Epithelial cell of umbilical artery (primary cell): ENCODE results near the gene APBA2. TPM values are rescaled to one million over a fixed set of nuclear protein-coding genes. Genes with fewer than 3 reads are reported as not detected.

ENCODE experiments used
- total RNA-seq: library from RNA; depleted of rRNA; stranded (reverse); fragments of >200 nt; gene quantifications from 2 replicates; pipeline ENCODE4 v1.2.3, GENCODE V29; 2014

APBA2 gene
- 35.7 and 37.4 TPM in 2 replicates for total RNA-seq

DNA sequence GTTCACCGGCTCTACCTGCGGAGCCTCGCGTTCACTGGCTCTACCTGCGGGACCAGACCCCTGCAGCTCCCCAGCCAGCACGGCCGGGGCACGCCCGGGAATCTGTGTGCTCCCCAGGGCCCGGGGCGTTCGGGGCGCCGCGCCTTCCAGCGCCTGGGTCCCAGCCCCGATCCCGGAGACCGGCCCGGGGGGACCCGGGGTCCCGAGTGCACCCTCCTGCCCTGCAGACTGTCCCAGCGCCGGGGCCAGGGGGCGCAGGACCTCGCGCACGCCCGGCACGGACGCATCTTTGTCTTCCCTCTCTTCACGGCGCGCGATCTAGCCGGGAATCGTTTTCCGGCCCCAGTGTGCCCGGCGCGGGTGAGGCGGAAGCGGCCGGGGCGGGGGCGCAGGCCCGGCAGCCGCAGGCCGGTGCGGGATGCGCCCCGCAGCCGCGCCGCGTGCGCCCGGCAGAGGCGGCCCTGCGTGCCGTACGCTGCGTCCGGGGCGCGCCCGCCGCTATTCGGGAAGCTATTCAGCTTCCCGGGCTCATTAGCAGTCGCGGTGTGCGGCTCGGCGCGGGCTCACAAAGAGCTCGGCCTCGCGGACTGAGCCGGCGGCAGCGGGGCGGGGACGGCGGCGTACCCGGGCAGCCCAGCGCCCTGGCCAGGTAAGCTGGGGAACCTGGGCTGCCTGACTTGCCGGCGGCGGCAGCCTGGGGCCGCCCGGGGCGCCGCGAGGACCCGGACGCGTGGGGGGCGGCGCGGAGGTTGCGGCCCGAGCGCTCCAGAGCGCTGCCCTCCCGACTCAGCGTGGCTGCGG is at the start of gene APBA2:
TSS of gene APBA2 (plus strand) at position 345 of the 801 bp plus-strand sequence. CDS start 167,911 bp downstream, outside the sequence.

DNA sequence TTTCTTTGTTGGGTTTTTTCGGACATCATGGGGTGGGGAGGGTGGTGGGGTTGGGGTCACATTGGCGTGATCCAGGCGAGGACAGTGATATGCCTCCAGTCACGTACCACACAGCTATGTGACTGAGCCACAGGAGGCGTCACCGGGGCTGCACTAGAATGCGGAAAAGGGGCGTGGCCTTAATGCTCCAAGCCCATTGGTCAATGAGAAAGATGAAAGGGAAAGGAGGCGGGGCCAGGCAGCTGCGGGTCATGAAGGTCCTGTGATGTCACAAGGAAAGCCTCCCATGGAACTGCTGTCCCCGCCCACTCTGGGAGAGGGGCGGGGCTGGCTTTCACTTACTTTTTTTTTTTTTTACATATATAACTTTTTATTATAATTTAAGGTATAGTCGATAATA is 37.3 kb upstream of the APBA2 start, which contains the start of gene GOLGA6L7:
TSS of gene GOLGA6L7 (minus strand) at position 124 of the 400 bp plus-strand sequence. CDS start at position 29, 95 bp downstream.

Other genes starting within 250 kb of the APBA2 start
- 1.9 TPM in 1 of 2 replicates, not detected in the other for gene GOLGA8M, start 173.6 kb upstream of the APBA2 start, total RNA-seq
- not detected in 2 replicates for gene GOLGA6L7, start 37.3 kb upstream of the APBA2 start, total RNA-seq